Right atrium auricular region (tissue), 2 donors: ENCODE measurements around the gene NME7. TPM values are rescaled to one million over a fixed set of nuclear protein-coding genes. Genes with fewer than 3 reads are reported as not detected.

ENCODE experiments used
- DNase-seq: peaks from one replicate; pipeline ENCODE4 v3.0.0-alpha.2; 2019; ENCODE audit warnings: low spot score
- H3K27ac ChIP-seq, 2 donors: fragments of 200-600 bp; sonication (generic); 1 replicate in 1 of 2; 2 replicates in 1 of 2; pipeline ENCODE4 v1.5.1; 2016 to 2019
- H3K27me3 ChIP-seq, 2 donors: fragments of 200-600 bp; sonication (generic); one replicate each; pipeline versions ENCODE4 v1.5.1 to v1.6.0; 2017 to 2019
- H3K36me3 ChIP-seq: fragments of 200-600 bp; sonication (generic); one replicate; pipeline ENCODE4 v1.5.1; 2016
- H3K4me1 ChIP-seq, 2 donors: fragments of 200-600 bp; sonication (generic); one replicate each; pipeline versions ENCODE4 v1.5.1 to v1.6.0; 2017 to 2019
- H3K4me3 ChIP-seq, 2 donors: fragments of 200-600 bp; sonication (generic); 1 replicate in 1 of 2; 2 replicates in 1 of 2; pipeline ENCODE4 v1.5.1; 2017 to 2019; ENCODE audit warnings: mild to moderate bottlenecking in 1 of 2, moderate library complexity in 1 of 2
- H3K9me3 ChIP-seq, 2 donors: fragments of 200-600 bp; sonication (generic); one replicate each; pipeline ENCODE4 v1.5.1; 2019
- CTCF ChIP-seq, 2 donors: fragments of 200-600 bp; sonication (generic); IDR thresholded peaks; one replicate each; pipeline ENCODE4 v1.5.1; 2019; ENCODE audit warnings: antibody characterized with exemption in 2 of 2
- total RNA-seq, 2 donors: library from RNA; depleted of rRNA; stranded (reverse); fragments of >200 nt; gene quantifications; one replicate each; pipeline ENCODE4 v1.1.0, GENCODE V29; 2016

Gene NME7
- total RNA-seq, 2 donors from 2014 or later: 9.1 to 10.4 TPM

GRCh38 chr1:169263059-169263458 is 104.5 kb downstream of the NME7 start:
- H3K27me3 ChIP-seq: no peaks in the 10 kb centered on the region
- peaks cover 0 to 10% of the 10 kb centered on the region in 2 donors for H3K9me3 ChIP-seq
- DNase-seq: no peak
- no peak overlapping the region for H3K4me3 ChIP-seq
- no peaks in the 10 kb centered on the region for H3K36me3 ChIP-seq
- no peak for TF ChIP-seq CTCF (IDR thresholded peaks at IDR 0.05)
- H3K27ac ChIP-seq: no peak overlapping the region
- H3K4me1 ChIP-seq: no peaks in the 10 kb centered on the region

- TF ChIP-seq CTCF (IDR thresholded peaks at IDR 0.05): no peak
- H3K9me3 ChIP-seq: peaks cover 0 to 20% of the 10 kb centered on the region in 2 donors
- H3K4me1 ChIP-seq: no peaks in the 10 kb centered on the region
- no peak for DNase-seq
- no peaks in the 10 kb centered on the region for H3K27me3 ChIP-seq
- H3K27ac ChIP-seq: no peak overlapping the region
- H3K4me3 ChIP-seq: no peak overlapping the region
- no peaks in the 10 kb centered on the region for H3K36me3 ChIP-seq
Measured at GRCh38 chr1:169261884-169262283, 105.7 kb downstream of the NME7 start.

GRCh38 chr1:169260478-169261151 is 107.0 kb downstream of the NME7 start:
- no peaks in the 10 kb centered on the region for H3K4me1 ChIP-seq
- no peak for TF ChIP-seq CTCF (IDR thresholded peaks at IDR 0.05)
- H3K27ac ChIP-seq: no peak overlapping the region
- no peaks in the 10 kb centered on the region for H3K27me3 ChIP-seq
- H3K4me3 ChIP-seq: no peak overlapping the region
- H3K9me3 ChIP-seq: peaks cover 0 to 20% of the 10 kb centered on the region in 2 donors
- no peak for DNase-seq
- no peaks in the 10 kb centered on the region for H3K36me3 ChIP-seq

- Histone ChIP-seq H3K27ac (no peak overlapping the region), H3K4me1 (no peaks in the 10 kb centered on the region)
- no peak for TF ChIP-seq CTCF (IDR thresholded peaks at IDR 0.05)
Measured at GRCh38 chr1:169259816-169260215, 107.8 kb downstream of the NME7 start.

GRCh38 chr1:169250795-169251194 is 116.8 kb downstream of the NME7 start:
- TF ChIP-seq CTCF (IDR thresholded peaks at IDR 0.05): no peak
- Histone ChIP-seq H3K4me3 (no peak overlapping the region), H3K9me3 (no peaks in the 10 kb centered on the region), H3K4me1 (no peaks in the 10 kb centered on the region), H3K27ac (no peak overlapping the region), H3K27me3 (no peaks in the 10 kb centered on the region), H3K36me3 (no peaks in the 10 kb centered on the region)
- DNase-seq: no peak

More at GRCh38 chr1:169259816-169260215, 107.8 kb downstream of the NME7 start:
- Histone ChIP-seq H3K36me3 (no peaks in the 10 kb centered on the region), H3K4me3 (no peak overlapping the region), H3K9me3 (peaks cover 0 to 15% of the 10 kb centered on the region in 2 donors), H3K27me3 (no peaks in the 10 kb centered on the region)
- DNase-seq: no peak

GRCh38 chr1:169250022-169250421 is 117.6 kb downstream of the NME7 start:
- no peak for TF ChIP-seq CTCF (IDR thresholded peaks at IDR 0.05)
- no peaks in the 10 kb centered on the region for H3K36me3 ChIP-seq
- H3K27me3 ChIP-seq: no peaks in the 10 kb centered on the region
- H3K27ac ChIP-seq: no peak overlapping the region
- no peaks in the 10 kb centered on the region for H3K4me1 ChIP-seq
- no peak for DNase-seq
- H3K4me3 ChIP-seq: no peak overlapping the region
- no peaks in the 10 kb centered on the region for H3K9me3 ChIP-seq
